Stimulated activated CD4-positive, alpha-beta T cell treated with anti-CD3 and anti-CD28 coated beads, Interleukin-12 subunit alpha, Interleukin-12 subunit beta, amount 100 ng/mL, for 48 hours (primary cell): ENCODE data around the gene IPO4.
"Not testable (repeated sequence)": the region's sequence is repeated elsewhere in the genome, so short reads cannot be mapped to it uniquely, and the experiment has no call there.

ENCODE experiments used
- DNase-seq, 3 donors: peaks; one replicate each; pipeline ENCODE4 v3.0.0-alpha.2; 2020; ENCODE audit warnings: low read depth in 2 of 3, low spot score in 1 of 3

The IPO4 gene, protein sequence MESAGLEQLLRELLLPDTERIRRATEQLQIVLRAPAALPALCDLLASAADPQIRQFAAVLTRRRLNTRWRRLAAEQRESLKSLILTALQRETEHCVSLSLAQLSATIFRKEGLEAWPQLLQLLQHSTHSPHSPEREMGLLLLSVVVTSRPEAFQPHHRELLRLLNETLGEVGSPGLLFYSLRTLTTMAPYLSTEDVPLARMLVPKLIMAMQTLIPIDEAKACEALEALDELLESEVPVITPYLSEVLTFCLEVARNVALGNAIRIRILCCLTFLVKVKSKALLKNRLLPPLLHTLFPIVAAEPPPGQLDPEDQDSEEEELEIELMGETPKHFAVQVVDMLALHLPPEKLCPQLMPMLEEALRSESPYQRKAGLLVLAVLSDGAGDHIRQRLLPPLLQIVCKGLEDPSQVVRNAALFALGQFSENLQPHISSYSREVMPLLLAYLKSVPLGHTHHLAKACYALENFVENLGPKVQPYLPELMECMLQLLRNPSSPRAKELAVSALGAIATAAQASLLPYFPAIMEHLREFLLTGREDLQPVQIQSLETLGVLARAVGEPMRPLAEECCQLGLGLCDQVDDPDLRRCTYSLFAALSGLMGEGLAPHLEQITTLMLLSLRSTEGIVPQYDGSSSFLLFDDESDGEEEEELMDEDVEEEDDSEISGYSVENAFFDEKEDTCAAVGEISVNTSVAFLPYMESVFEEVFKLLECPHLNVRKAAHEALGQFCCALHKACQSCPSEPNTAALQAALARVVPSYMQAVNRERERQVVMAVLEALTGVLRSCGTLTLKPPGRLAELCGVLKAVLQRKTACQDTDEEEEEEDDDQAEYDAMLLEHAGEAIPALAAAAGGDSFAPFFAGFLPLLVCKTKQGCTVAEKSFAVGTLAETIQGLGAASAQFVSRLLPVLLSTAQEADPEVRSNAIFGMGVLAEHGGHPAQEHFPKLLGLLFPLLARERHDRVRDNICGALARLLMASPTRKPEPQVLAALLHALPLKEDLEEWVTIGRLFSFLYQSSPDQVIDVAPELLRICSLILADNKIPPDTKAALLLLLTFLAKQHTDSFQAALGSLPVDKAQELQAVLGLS

DNA sequence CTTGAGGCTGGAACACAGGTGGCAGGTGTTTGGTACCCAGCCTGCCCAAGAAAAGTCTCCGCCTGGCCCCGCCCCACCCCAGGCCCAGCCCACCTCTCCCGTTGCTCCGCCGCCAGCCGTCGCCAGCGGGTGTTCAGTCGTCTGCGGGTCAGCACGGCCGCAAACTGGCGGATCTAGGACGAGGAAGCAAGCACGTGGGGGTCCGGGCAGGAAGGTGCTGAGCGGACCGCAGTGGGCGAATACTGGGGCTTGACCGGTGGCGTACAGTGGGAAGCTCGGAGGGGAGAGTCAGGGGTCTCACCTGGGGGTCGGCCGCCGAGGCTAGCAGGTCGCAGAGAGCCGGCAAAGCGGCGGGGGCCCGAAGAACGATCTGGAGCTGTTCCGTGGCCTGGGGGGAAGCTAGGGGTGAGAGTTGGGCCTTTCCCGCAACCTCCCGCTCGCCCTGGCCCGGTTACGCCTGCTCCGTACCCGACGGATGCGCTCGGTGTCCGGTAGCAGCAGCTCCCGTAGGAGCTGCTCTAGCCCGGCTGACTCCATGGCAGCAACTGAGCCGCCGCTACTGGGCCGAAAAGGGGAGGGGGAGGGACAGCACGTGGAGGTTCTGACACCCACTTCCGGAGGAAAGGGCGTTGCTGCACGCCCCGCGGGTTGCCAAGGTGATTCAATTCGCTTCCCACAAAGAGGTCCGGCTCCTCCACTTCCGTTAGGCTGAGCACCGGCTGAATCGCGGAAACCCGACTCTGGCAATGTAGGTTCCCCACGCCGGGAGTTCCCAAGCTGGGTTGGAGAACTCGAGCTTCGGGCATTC, at the start of gene IPO4:
Gene IPO4, minus strand, starts transcription at position 566 of the 808 bp plus-strand sequence. Its CDS starts 29 bp downstream, at position 537.
- DNase-seq: peak; percentile 91 to 94 (median 92)

GRCh38 chr14:24238123-24238522, 49.5 kb upstream of the IPO4 start:
- no peak for DNase-seq

DNA sequence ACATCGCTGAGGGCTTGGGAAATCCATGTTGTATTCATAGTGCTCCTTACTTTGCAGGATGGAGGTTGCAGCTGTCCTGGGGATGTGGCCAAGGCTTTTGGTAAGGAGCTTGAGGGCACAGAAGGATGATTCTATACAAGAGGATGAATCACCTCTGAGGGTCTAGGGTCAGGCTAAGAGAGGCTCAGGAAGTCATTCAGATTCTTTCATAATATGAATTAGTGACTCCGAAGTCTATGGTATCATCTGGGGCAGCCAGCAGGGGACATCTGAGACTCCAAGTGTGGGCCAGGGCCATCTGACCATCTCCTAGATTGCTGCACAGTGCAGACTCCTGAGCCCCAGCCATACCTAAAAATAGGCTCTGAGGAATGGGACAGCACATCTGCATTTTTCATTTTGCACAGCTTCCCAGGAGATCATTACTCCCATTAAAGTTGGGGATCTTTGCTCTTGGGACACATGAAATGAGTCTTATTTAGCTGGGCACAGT, 48.9 kb upstream of the IPO4 start:
- no peak for DNase-seq

- no peak for DNase-seq
These were observed 48.3 kb upstream of the IPO4 start for GRCh38 chr14:24236689-24237462.

DNA sequence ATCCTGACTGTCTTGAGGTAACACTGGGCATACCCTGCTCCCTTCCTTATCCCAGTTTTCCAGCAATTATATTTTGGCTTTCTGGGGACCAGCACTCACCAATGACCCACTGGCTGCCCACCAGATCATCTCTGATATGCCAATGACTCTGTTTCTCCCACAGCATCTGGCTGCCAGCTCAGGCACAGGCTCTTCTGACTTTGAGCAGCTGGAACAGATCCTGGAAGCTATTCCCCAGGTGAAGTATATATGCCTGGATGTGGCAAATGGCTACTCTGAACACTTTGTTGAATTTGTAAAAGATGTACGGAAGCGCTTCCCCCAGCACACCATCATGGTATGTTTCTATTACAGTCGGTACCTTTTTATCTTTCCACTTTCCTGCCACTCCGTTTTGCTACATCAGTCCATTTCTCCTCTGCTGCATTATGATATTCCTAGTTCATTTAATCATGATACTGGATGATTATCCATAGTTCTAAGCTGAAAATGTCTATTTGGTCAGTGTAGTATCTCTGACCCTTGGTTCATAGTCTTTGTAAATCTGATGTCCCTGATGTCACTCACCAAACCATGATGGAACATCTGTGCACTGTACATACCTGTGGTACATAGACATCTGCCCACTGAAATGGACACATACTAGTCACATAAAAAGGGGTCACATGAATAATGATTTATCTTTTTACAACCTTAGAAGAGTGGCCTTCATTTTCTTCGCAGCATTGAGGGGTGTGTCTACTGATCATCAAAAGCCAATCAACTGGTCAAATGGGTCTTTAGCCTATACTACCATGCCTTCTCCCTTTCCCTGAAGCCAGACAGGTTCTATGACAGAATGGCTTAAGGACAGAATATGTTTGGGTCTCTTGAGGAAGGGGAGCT, 47.4 kb upstream of the IPO4 start:
- DNase-seq: no peak

DNA sequence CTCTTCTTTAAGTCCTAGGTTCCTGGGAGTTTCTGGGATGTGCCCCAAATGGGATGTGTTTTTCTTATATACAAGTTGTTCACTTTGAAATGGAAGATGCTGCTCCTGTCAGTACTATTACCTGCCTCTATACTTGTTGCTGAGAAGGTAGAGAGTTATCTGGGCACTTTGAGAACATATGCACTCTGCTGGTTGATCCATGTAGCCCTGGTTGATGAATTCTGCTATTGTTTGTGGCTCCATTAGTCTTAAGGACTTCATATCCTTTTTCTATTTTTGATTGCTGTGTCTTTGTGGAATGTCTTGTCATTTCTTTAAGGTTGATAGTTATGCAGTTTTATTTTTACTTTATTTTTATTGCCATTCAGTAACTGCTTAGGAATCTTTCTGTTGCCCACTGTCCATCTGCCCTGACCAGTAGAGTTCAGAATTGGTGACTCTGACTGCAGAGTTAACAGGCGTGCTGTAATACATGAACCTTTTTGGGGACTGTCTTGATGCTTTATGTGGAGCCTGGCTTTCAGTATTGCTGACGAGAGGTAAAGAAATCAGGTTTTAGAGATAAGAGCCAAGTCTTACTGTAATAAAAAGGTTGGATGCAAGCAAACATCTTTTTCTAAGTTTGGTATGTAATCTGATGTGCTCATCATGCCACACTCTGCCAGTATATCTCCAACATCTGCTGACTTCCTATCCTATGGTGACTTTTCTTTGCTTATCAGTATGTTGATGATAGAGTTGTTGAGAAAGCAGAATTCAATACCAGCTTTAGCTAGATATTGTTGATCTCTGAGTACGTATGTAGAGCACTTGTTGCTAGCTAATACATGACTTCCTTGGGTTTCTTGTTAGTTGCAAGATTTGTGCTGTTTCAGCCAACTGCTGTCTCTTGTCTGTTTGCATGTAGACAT, 45.7 kb upstream of the IPO4 start:
- no peak for DNase-seq

DNA sequence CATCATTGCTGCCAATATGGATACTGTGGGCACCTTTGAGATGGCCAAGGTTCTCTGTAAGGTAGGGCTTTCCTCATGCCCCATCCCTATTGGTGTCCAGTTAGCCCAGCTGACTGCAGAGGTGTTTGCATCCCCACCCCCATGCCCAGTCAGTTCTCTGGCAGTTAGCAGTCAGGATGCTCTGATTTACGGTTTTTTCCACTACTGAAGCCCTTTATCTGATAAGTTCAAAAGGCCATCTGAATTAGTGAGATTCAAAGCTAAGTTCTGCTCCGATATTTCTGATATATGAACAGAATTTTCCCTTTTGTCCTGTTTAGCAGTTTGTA, 44.9 kb upstream of the IPO4 start:
- no peak for DNase-seq

GRCh38 chr14:24232645-24233537, 44.3 kb upstream of the IPO4 start, which contains the start of gene GMPR2:
GMPR2 (plus strand) TSS chr14:24232929; CDS start chr14:24233254, 325 bp downstream.
- DNase-seq: no peak

GRCh38 chr14:24232121-24232644, 43.6 kb upstream of the IPO4 start, which contains the start of gene NEDD8:
NEDD8 (minus strand) TSS chr14:24232367; CDS start chr14:24232267, 100 bp downstream.
- peak; percentile 86 to 90 (median 90) for DNase-seq

- DNase-seq: no peak
These were observed 42.9 kb upstream of the IPO4 start for GRCh38 chr14:24231263-24232120.

GRCh38 chr14:24228902-24229301, 40.3 kb upstream of the IPO4 start:
- no peak for DNase-seq

DNA sequence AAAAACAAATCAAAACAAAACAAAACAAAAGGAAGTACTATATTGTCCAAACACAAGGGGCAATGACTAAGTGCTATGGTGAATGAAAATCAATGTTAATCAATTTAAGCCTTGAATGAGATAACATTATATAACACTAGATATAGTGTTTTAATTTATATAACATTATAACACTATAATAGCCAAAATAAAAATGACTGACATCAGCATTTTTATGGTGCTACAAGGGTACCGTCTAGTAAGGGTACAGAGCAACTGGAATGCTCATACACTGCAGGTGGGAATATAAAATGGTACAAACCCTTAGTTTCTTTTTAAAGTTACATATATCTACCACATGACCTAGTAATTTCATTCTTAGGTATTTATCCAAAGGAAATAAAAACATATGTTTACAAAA, 37.9 kb upstream of the IPO4 start:
- DNase-seq: no peak

DNA sequence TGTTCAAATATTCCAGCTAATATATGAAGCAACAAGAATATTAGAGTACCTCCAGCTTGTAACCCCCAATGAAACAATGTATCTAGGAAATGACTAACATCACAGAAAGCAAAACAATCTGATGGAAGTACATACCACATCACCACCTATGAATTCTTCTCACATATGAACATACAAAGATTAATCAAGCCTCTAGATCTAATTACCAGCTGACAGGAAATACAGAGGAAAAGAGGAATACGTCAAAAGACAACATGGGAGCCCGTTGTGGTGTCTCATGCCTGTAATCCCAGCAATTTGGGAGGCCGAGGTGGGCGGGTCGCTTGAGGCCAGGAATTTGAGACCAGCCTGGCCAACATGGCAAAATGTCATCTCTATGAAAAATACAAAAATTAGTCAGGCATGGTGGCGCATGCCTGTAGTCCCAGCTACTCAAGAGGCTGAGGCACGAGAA, 36.0 kb upstream of the IPO4 start:
- no peak for DNase-seq

DNA sequence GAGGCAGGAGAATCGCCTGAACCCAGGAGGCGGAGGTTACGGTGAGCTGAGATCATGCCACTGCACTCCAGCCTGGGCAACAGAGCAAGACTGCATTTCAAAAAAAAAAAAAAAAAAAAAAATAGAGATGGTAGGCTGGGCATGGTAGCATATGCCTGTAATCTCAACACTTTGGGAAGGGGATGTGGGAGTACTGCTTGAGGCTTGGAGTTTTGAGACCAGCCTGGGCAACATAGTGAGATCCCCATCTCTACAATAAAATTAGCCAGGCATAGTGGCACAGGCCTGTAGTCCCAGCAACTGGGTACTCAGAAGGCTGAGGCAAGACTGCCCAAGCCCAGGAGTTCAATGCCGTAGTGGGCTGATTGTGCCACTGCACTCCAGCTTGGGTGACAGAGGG, 34.4 kb upstream of the IPO4 start:
- DNase-seq: not testable (repeated sequence)

DNA sequence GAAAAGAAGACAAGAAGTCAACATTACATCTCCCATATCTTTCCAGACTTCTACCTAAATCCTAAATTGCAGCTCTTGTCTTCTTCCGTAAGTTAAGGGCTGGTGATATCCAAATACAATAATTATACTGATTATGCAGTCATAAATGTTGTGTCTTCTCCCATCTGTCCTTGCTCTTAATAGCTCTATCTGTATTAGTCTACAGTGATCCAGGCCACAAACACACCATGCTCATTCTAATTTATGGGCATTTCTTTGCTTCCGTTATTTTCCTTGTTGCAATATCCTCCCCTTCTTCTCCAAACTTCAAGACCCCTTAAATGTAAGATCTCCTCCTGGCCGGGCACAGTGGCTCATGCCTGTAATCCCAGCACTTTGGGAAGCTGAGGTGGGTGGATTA, 30.9 kb upstream of the IPO4 start:
- DNase-seq: no peak

GRCh38 chr14:24219080-24219479, 30.5 kb upstream of the IPO4 start:
- DNase-seq: no peak
